Subcutaneous adipose tissue (tissue), 4 donors: ENCODE data around the gene RERE. TPM values are rescaled to one million over a fixed set of nuclear protein-coding genes. Genes with fewer than 3 reads are reported as not detected.

Experiments
- CTCF ChIP-seq: fragments of 450-650 bp; IDR thresholded peaks from one replicate; pipeline ENCODE4 v1.5.1; 2016; ENCODE audit warnings: low read depth, mild to moderate bottlenecking, control low read depth, antibody characterized with exemption, moderate library complexity
- total RNA-seq, 4 donors: library from RNA; depleted of rRNA; stranded (reverse); fragments of >200 nt; gene quantifications; one replicate each; pipeline ENCODE4 v1.1.0, GENCODE V29; 2016

Gene RERE
- total RNA-seq, 4 donors from 2014 or later = 67.0 to 91.4 (median 83.1) TPM

GRCh38 chr1:8676072-8676471, 141.4 kb downstream of the RERE start:
- TF ChIP-seq CTCF = no peak

- TF ChIP-seq CTCF = no peak
These were observed 142.5 kb downstream of the RERE start for GRCh38 chr1:8674912-8675311.

- no peak for TF ChIP-seq CTCF
These were observed 143.0 kb downstream of the RERE start for GRCh38 chr1:8674481-8674880.

GRCh38 chr1:8671306-8671917, 146.0 kb downstream of the RERE start:
- no peak for TF ChIP-seq CTCF

- no peak for TF ChIP-seq CTCF
These were observed 147.0 kb downstream of the RERE start for GRCh38 chr1:8670371-8670818.

GRCh38 chr1:8669606-8670335, 147.7 kb downstream of the RERE start:
- TF ChIP-seq CTCF = no peak

- TF ChIP-seq CTCF = no peak
These were observed 149.4 kb downstream of the RERE start for GRCh38 chr1:8667869-8668594.
